ENCODE results near the gene KCTD16. TPM values are rescaled to one million over a fixed set of nuclear protein-coding genes. Genes with fewer than 3 reads are reported as not detected.

Gene KCTD16
- total RNA-seq (2021; fragmentation: NEBNext Ultra II Directional; extraction: Animal tissue kit (Norgen Biotek cat#: 25700)), result 1 to 10 TPM; 1.5 to 3.6 (median 3.0) TPM
- long read RNA-seq, partial matches to known transcripts, result 0 of 1 reads
- long read RNA-seq, other reads (novel, unspliced or antisense), result 1 of 1 reads

DNA sequence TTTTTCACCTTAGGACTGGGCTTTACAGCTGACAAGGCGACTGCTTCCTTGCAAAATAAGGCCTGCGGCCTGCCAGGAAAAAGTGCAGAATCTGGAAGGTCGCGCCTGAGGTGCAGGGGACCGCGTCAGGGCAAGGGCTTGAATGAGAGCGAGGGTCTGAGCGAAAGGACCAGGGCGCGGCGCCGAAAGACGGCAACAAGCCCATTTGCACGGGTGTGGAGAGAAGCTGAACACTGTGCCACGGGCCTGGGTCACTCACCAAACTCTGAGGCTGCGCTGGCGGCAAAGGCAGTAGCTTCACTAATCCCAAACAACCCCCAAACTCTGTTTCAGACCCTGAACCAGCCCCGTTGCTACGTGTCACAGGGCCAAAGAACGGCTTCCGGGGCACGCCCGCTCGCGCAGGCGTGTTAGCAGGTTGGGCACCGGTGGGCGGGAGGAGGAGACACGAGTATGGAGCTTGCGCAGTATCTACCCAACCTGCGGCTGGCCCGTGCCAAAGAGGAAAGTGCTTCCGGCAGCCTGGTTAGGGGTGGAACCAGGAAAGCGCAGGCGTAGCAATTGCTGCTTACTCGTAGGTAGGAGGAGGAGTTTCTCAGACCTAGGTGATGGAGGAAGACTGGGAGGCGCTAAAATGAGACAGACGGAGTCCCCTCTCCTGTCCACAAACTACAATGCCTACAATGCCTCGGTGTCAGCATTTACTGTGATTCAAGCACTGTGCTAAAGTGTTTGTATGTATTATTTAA is at the start of gene KCTD16, which contains the start of gene YIPF5:
Gene KCTD16 (plus strand): TSS at position 598 of the 749 bp plus-strand sequence.
Gene YIPF5 (minus strand): TSS at position 384 of the 749 bp plus-strand sequence. CDS start 704 bp downstream, outside the sequence.
- DNase-seq, result peak; percentile 97
- no peaks in the 10 kb centered on the region for H3K27me3 Mint-ChIP-seq (ENCODE audit: insufficient read depth)
- peaks cover 37% of the 10 kb centered on the region for H3K36me3 Mint-ChIP-seq (ENCODE audit: low read depth)
- peak within 1 kb of the TSS; percentile 99 for H3K4me3 Mint-ChIP-seq
- H3K9me3 Mint-ChIP-seq, result no peaks in the 10 kb centered on the region
- peaks cover 46% of the 10 kb centered on the region for H3K4me1 Mint-ChIP-seq (ENCODE audit: low read depth)
- TF ChIP-seq, protein P1, sequence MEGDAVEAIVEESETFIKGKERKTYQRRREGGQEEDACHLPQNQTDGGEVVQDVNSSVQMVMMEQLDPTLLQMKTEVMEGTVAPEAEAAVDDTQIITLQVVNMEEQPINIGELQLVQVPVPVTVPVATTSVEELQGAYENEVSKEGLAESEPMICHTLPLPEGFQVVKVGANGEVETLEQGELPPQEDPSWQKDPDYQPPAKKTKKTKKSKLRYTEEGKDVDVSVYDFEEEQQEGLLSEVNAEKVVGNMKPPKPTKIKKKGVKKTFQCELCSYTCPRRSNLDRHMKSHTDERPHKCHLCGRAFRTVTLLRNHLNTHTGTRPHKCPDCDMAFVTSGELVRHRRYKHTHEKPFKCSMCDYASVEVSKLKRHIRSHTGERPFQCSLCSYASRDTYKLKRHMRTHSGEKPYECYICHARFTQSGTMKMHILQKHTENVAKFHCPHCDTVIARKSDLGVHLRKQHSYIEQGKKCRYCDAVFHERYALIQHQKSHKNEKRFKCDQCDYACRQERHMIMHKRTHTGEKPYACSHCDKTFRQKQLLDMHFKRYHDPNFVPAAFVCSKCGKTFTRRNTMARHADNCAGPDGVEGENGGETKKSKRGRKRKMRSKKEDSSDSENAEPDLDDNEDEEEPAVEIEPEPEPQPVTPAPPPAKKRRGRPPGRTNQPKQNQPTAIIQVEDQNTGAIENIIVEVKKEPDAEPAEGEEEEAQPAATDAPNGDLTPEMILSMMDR (IDR thresholded peaks at IDR 0.05), result no peak
- peak within 1 kb of the TSS; percentile 95 for H3K27ac Mint-ChIP-seq

DNA sequence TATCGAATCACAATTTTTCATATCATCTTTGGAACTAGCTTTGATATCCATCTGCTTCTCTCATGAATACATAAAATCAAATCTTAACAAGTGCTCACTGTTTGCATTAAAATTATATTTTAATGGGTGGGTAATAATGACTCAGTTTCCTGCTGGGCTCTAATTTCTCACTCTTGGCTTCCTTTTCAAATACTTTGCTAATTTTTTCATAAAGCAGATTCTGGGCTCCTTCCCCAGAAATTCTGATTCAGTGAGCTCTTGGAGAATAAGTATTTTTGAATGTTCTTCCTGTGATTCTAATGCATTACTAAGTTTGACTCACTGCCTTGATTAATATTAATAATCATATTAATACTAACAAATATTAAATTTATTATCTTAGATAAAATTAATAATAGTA is 49.1 kb upstream of the KCTD16 start:
- H3K9me3 Mint-ChIP-seq, result peaks cover 7% of the 10 kb centered on the region; the same call in 1 of the 2 replicates

DNA sequence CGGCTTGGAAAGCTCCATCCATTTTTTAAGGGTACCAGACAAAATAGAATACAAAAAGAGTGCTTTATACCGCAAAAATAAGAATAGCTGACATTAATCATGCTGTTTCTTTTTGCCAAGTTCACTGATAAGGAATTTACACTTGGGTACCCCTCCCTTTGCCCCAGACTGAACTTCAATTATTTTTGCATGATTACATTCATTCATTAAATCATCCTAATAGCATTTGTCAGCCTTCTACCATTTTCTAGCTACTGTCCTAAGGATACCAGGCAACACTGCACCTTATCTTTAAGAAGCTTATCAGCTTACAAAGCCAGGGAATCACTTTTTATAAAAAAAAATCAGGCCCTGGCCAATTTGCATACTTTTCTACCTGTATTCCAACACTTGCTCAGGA is 48.6 kb upstream of the KCTD16 start:
- H3K4me3 Mint-ChIP-seq, result no peak overlapping the region
- peaks cover 56% of the 10 kb centered on the region for H3K4me1 Mint-ChIP-seq (ENCODE audit: low read depth)
- DNase-seq, result no peak
- peaks cover 7% of the 10 kb centered on the region; the same call in 1 of the 2 replicates for H3K9me3 Mint-ChIP-seq
- H3K27me3 Mint-ChIP-seq (ENCODE audit: insufficient read depth), result no peaks in the 10 kb centered on the region; the same call in 1 of the 2 replicates
- H3K36me3 Mint-ChIP-seq (ENCODE audit: low read depth), result peaks cover 10% of the 10 kb centered on the region
- H3K27ac Mint-ChIP-seq, result no peak overlapping the region
- TF ChIP-seq, protein P1 (IDR thresholded peaks at IDR 0.05), result no peak

More for the DNA sequence above, 49.1 kb upstream of the KCTD16 start:
- peaks cover 10% of the 10 kb centered on the region for H3K36me3 Mint-ChIP-seq (ENCODE audit: low read depth)
- no peak overlapping the region; the same call in 1 of the 2 replicates for H3K27ac Mint-ChIP-seq
- no peak for DNase-seq
- no peaks in the 10 kb centered on the region; the same call in 1 of the 2 replicates for H3K27me3 Mint-ChIP-seq (ENCODE audit: insufficient read depth)
- no peak overlapping the region for H3K4me3 Mint-ChIP-seq
- H3K4me1 Mint-ChIP-seq (ENCODE audit: low read depth), result peaks cover 54% of the 10 kb centered on the region
- TF ChIP-seq, protein P1 (IDR thresholded peaks at IDR 0.05), result no peak

DNA sequence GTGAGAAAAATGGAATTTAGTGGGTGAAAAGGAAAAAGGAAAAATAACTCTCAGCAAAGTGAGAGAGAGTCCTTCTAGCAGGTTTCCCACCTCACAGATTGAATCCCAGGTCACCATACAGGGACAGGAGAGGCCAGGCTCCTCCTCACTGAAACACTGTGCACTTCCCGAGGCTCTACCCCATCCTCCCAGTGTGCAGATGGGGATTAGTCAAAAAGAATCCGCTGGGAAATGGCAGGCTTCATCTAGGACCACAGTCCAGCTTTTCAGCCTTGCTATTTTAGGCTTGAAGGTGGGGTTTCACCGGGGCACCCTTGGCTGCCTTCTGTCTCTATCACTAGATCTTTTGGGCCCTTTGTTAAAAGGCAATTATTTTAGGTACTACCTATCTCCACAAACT is 48.0 kb upstream of the KCTD16 start:
- Mint-ChIP-seq H3K27ac (no peak overlapping the region), H3K9me3 (peaks cover 7% of the 10 kb centered on the region; the same call in 1 of the 2 replicates), H3K27me3 (ENCODE audit: insufficient read depth) (no peaks in the 10 kb centered on the region; the same call in 1 of the 2 replicates), H3K36me3 (ENCODE audit: low read depth) (peaks cover 10% of the 10 kb centered on the region), H3K4me3 (no peak overlapping the region), H3K4me1 (ENCODE audit: low read depth) (peaks cover 53% of the 10 kb centered on the region)
- TF ChIP-seq, protein P1 (IDR thresholded peaks at IDR 0.05), result no peak
- DNase-seq, result no peak

DNA sequence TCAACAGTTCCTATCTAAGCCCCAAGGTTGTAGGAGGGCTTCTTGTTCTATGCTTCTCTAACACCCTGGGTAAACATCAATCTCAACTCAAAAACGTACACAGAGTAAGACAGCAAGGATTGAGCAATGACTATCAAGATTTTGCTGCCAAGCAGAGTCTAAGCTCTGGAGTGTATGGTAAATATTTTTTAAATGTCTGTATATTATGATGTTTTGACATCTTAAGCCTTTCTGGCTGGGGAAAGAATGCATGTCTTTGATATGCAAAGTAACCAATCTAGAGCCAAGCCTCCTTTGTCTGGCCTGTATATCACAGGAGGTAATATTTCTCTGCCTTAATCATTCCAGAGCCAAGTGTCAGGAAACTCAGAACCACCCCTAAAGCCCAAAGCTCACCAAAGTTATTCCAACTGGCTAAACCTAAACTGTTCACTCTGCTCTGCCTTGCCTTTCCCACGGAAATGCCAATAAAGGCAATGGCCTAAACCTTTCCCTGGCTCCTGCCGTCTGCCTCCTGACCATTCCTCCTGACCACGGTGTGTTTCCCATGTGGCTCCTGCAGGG is 45.4 kb upstream of the KCTD16 start:
- Mint-ChIP-seq H3K36me3 (ENCODE audit: low read depth) (peaks cover 3% of the 10 kb centered on the region), H3K27ac (peak overlapping the region; percentile 44; the same call in 1 of the 2 replicates), H3K4me1 (ENCODE audit: low read depth) (peaks cover 51% of the 10 kb centered on the region), H3K27me3 (ENCODE audit: insufficient read depth) (no peaks in the 10 kb centered on the region; the same call in 1 of the 2 replicates), H3K4me3 (no peak overlapping the region), H3K9me3 (0 out of 2 replicates have a peak, but pooled peaks cover 2% of the 10 kb centered on the region)
- peak; percentile 22 for DNase-seq
- TF ChIP-seq, protein P1 (IDR thresholded peaks at IDR 0.05), result no peak
